Measurements from ENCODE around the gene DDI2.

DNA sequence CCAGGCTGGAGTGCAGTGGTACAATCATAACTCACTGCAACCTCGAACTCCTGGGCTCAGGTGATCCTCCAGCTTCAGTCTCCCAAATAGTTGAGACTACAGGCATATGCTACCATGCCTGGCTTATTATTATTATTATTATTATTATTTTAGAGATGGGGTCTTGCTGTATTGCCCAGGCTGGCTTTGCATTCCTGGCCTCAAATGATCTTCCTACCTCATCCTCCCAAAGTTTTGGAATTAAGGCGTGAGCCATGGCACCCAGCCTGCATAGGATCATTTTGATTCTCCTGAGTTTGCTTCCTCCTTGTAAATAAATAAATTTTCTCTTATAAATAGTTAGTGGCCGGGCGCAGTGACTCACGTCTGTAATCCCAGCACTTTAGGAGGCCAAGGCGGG, 6.2 kb downstream of the DDI2 start:
- TF ChIP-seq, protein P1, sequence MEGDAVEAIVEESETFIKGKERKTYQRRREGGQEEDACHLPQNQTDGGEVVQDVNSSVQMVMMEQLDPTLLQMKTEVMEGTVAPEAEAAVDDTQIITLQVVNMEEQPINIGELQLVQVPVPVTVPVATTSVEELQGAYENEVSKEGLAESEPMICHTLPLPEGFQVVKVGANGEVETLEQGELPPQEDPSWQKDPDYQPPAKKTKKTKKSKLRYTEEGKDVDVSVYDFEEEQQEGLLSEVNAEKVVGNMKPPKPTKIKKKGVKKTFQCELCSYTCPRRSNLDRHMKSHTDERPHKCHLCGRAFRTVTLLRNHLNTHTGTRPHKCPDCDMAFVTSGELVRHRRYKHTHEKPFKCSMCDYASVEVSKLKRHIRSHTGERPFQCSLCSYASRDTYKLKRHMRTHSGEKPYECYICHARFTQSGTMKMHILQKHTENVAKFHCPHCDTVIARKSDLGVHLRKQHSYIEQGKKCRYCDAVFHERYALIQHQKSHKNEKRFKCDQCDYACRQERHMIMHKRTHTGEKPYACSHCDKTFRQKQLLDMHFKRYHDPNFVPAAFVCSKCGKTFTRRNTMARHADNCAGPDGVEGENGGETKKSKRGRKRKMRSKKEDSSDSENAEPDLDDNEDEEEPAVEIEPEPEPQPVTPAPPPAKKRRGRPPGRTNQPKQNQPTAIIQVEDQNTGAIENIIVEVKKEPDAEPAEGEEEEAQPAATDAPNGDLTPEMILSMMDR (conservative IDR thresholded peaks at IDR 0.05): no peak
- TF ChIP-seq ZFX (IDR thresholded peaks at IDR 0.05): no peak

All from C4-2B (cell line).